WTC11 (cell line): Measurements from ENCODE around the gene LINS1. TPM values are rescaled to one million over a fixed set of nuclear protein-coding genes. Genes with fewer than 3 reads are reported as not detected.

Experiments used
- ATAC-seq: fragments of 200-7000 bp; cut with Tn5 transposase; 2 replicates; pipeline ENCODE4 v1.10.0; 2021; ENCODE audit warnings: mild to moderate bottlenecking, moderate library complexity
- CTCF ChIA-PET: fragments of 300-600 bp; sonication (Branson Sonifier 250); formaldehyde crosslinking; loops from one replicate; lab custom pipeline; 2021; ENCODE audit warnings: antibody characterized with exemption; lab: Charles Lee
- POLR2A ChIA-PET: fragments of 350-600 bp; sonication (Branson Sonifier 250); formaldehyde crosslinking; loops from one replicate; lab custom pipeline; 2021; ENCODE audit warnings: antibody characterized with exemption; lab: Charles Lee
- DNase-seq: peaks from one replicate; pipeline ENCODE4 v3.0.0; 2021; ENCODE audit warnings: low spot score
- H3K27ac Mint-ChIP-seq: 2 replicates; pipeline ENCODE4 v1.8.0; 2021; ENCODE audit warnings: mixed read lengths
- H3K27me3 Mint-ChIP-seq: 2 replicates; pipeline ENCODE4 v1.8.0; 2021; ENCODE audit warnings: low read depth, mild to moderate bottlenecking, moderate library complexity, mixed read lengths
- H3K36me3 Mint-ChIP-seq: 2 replicates; pipeline ENCODE4 v1.8.0; 2021; ENCODE audit warnings: mixed read lengths
- H3K4me1 Mint-ChIP-seq: 2 replicates; pipeline ENCODE4 v1.8.0; 2022; ENCODE audit warnings: mixed read lengths
- H3K4me3 Mint-ChIP-seq: 2 replicates; pipeline ENCODE4 v1.8.0; 2021; ENCODE audit warnings: mild to moderate bottlenecking, moderate library complexity, mixed read lengths
- H3K9me3 Mint-ChIP-seq: 2 replicates; pipeline ENCODE4 v1.8.0; 2021; ENCODE audit warnings: mixed read lengths
- AFF4 ChIP-seq: sonication (generic); formaldehyde crosslinking; IDR thresholded peaks from 2 replicates; pipeline ENCODE4 v1.8.1; 2023; ENCODE audit warnings: mild to moderate bottlenecking, missing genetic modification reagents, borderline replicate concordance
- CREM ChIP-seq: sonication (generic); formaldehyde crosslinking; IDR thresholded peaks from 2 replicates; pipeline ENCODE4 v1.8.1; 2022; ENCODE audit warnings: mild to moderate bottlenecking, missing genetic modification reagents, moderate library complexity
- EMX1 ChIP-seq: fragments of 250-450 bp; sonication (Bioruptor Pico); IDR thresholded peaks from 2 replicates; pipeline ENCODE4 v1.8.0; 2021; ENCODE audit warnings: mild to moderate bottlenecking
- FOXP4 ChIP-seq: sonication (generic); formaldehyde crosslinking; IDR thresholded peaks from 2 replicates; pipeline ENCODE4 v1.8.0; 2022; ENCODE audit warnings: mild to moderate bottlenecking, missing genetic modification reagents
- MLX ChIP-seq: sonication (generic); formaldehyde crosslinking; IDR thresholded peaks from 2 replicates; pipeline ENCODE4 v1.8.1; 2023; ENCODE audit warnings: mild to moderate bottlenecking, missing genetic modification reagents, moderate library complexity
- NR2C2 ChIP-seq: sonication (generic); formaldehyde crosslinking; IDR thresholded peaks from 2 replicates; pipeline ENCODE4 v1.8.0; 2022; ENCODE audit warnings: mild to moderate bottlenecking, missing genetic modification reagents
- OVOL2 ChIP-seq: fragments of 250-450 bp; sonication (Bioruptor Pico); IDR thresholded peaks from 2 replicates; pipeline ENCODE4 v1.9.0; 2021; ENCODE audit warnings: mild to moderate bottlenecking, borderline replicate concordance
- PRRX2 ChIP-seq: fragments of 250-450 bp; sonication (Bioruptor Pico); IDR thresholded peaks from 2 replicates; pipeline ENCODE4 v1.8.0; 2021; ENCODE audit warnings: mild to moderate bottlenecking
- TEAD4 ChIP-seq: sonication (generic); formaldehyde crosslinking; IDR thresholded peaks from 2 replicates; pipeline ENCODE4 v1.8.0; 2022; ENCODE audit warnings: mild to moderate bottlenecking, missing genetic modification reagents
- ZNF121 ChIP-seq: sonication (generic); formaldehyde crosslinking; IDR thresholded peaks from 2 replicates; pipeline ENCODE4 v1.8.0; 2023; ENCODE audit warnings: missing genetic modification reagents
- ZNF232 ChIP-seq: sonication (generic); formaldehyde crosslinking; IDR thresholded peaks from 2 replicates; pipeline ENCODE4 v1.8.0; 2022; ENCODE audit warnings: mild to moderate bottlenecking, missing genetic modification reagents
- ZNF512 ChIP-seq: sonication (generic); formaldehyde crosslinking; IDR thresholded peaks from 2 replicates; pipeline ENCODE4 v1.8.1; 2022; ENCODE audit warnings: missing genetic modification reagents, borderline replicate concordance
- ZNF532 ChIP-seq: fragments of 250-450 bp; sonication (Bioruptor Pico); IDR thresholded peaks from 2 replicates; pipeline ENCODE4 v1.9.0; 2021; ENCODE audit warnings: mild to moderate bottlenecking, borderline replicate concordance
- ZNF671 ChIP-seq: fragments of 250-450 bp; sonication (Bioruptor Pico); IDR thresholded peaks from 2 replicates; pipeline ENCODE4 v1.8.0; 2021; ENCODE audit warnings: mild to moderate bottlenecking
- total RNA-seq: library from RNA; stranded (reverse); gene quantifications from 3 replicates; pipeline ENCODE4 v1.2.3, GENCODE V29; 2021
- TF ChIP-seq, protein P1 (sequence below): sonication (generic); formaldehyde crosslinking; IDR thresholded peaks from 2 replicates; pipeline ENCODE4 v1.8.1; 2023; ENCODE audit warnings: mild to moderate bottlenecking, missing genetic modification reagents
- TF ChIP-seq, protein P2 (sequence below): sonication (generic); formaldehyde crosslinking; IDR thresholded peaks from 2 replicates; pipeline ENCODE4 v1.8.1; 2023; ENCODE audit warnings: mild to moderate bottlenecking, missing genetic modification reagents, moderate library complexity
- TF ChIP-seq, protein P3 (sequence below): sonication (generic); formaldehyde crosslinking; IDR thresholded peaks from 2 replicates; pipeline ENCODE4 v1.8.0; 2022; ENCODE audit warnings: mild to moderate bottlenecking, missing genetic modification reagents

LINS1 gene
- total RNA-seq, 1 experiment from 2014 or later: 10.4 TPM

DNA sequence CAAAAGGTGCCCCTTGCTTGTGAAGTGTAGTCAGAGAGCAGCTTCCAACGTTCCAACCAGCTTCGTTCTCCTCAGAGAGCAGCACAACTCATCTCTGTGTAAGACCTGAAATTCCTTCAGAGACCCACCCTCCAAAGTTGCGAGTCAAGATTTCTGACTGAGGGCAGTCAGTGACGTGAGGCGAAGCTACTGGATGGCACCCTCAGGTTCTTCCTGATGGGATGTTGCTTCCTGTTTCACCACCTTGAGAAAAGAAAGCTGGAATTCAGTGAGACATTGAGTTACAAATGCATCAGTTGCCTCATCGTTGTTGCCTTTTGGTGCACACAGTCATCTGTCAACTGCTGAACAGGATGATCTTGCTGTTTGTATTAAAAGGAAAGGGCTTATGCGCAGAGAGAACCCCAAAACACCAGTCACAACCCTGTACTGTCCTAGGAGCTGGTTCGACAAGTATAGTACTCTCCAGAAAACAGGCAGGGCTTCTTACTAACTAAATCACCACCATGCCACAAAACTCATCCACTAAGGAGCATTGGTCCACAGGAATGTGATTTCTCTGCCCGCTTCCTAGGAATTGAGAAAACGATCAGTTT lies 73.1 kb downstream of the LINS1 start, which contains the start of gene CERS3:
Gene CERS3 (minus strand): TSS at position 118 of the 596 bp plus-strand sequence. CDS start 27,101 bp downstream, outside the sequence.
- TF ChIP-seq ZNF671 (CRISPR knock-in tag) (no peak), PRRX2 (CRISPR knock-in tag) (no peak), CREM (CRISPR knock-in tag) (no peak), ZNF532 (CRISPR knock-in tag) (no peak), ZNF232 (CRISPR knock-in tag) (no peak), FOXP4 (no peak), AFF4 (CRISPR knock-in tag) (no peak), OVOL2 (CRISPR knock-in tag) (no peak), EMX1 (no peak), NR2C2 (CRISPR knock-in tag) (no peak), TEAD4 (CRISPR knock-in tag) (no peak), ZNF512 (CRISPR knock-in tag) (no peak), MLX (CRISPR knock-in tag) (no peak), ZNF121 (CRISPR knock-in tag) (no peak)
- TF ChIP-seq, protein P1, sequence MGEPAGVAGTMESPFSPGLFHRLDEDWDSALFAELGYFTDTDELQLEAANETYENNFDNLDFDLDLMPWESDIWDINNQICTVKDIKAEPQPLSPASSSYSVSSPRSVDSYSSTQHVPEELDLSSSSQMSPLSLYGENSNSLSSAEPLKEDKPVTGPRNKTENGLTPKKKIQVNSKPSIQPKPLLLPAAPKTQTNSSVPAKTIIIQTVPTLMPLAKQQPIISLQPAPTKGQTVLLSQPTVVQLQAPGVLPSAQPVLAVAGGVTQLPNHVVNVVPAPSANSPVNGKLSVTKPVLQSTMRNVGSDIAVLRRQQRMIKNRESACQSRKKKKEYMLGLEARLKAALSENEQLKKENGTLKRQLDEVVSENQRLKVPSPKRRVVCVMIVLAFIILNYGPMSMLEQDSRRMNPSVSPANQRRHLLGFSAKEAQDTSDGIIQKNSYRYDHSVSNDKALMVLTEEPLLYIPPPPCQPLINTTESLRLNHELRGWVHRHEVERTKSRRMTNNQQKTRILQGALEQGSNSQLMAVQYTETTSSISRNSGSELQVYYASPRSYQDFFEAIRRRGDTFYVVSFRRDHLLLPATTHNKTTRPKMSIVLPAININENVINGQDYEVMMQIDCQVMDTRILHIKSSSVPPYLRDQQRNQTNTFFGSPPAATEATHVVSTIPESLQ: no peak
- TF ChIP-seq, protein P2, sequence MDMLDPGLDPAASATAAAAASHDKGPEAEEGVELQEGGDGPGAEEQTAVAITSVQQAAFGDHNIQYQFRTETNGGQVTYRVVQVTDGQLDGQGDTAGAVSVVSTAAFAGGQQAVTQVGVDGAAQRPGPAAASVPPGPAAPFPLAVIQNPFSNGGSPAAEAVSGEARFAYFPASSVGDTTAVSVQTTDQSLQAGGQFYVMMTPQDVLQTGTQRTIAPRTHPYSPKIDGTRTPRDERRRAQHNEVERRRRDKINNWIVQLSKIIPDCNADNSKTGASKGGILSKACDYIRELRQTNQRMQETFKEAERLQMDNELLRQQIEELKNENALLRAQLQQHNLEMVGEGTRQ (CRISPR knock-in tag): no peak
- TF ChIP-seq, protein P3, sequence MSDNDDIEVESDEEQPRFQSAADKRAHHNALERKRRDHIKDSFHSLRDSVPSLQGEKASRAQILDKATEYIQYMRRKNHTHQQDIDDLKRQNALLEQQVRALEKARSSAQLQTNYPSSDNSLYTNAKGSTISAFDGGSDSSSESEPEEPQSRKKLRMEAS (CRISPR knock-in tag): no peak
- DNase-seq (no peak), ATAC-seq (no peak)
- Mint-ChIP-seq H3K4me1 (no peaks in the 10 kb centered on the region), H3K27me3 (no peaks in the 10 kb centered on the region), H3K27ac (no peak within 1 kb of the TSS), H3K36me3 (no peaks in the 10 kb centered on the region), H3K9me3 (peaks cover 2% of the 10 kb centered on the region), H3K4me3 (no peak within 1 kb of the TSS)
- POLR2A ChIA-PET: no interaction called here
- CTCF ChIA-PET: interaction anchor here (1.4 kb wide), 1 partner anchor 179 kb away, joined by 3 read pairs; no protein-coding TSS in a partner anchor
